SK-N-SH (cell line): Measurements from ENCODE around the gene ZNF79. TPM values are rescaled to one million over a fixed set of nuclear protein-coding genes. Genes with fewer than 3 reads are reported as not detected.

Experiments used
- CTCF ChIA-PET: fragments of 300-600, 350-600 bp; formaldehyde crosslinking; extraction: SDS; loops from one replicate; lab custom pipeline; 2021; lab: Yijun Ruan, JAX
- POLR2A ChIA-PET: fragments of 350-600 bp; sonication (Branson Sonifier 250); formaldehyde crosslinking; extraction: SDS; loops from one replicate; lab custom pipeline; 2020; ENCODE audit warnings: antibody characterized with exemption, inconsistent platforms; lab: Yijun Ruan, JAX
- DNase-seq: peaks from one replicate; pipeline ENCODE4 v3.0.0; 2012
- H2AFZ ChIP-seq: fragments of 200-600 bp; sonication (generic); 2 replicates; pipeline ENCODE4 v1.8.1; 2016; ENCODE audit warnings: antibody characterized with exemption, mild to moderate bottlenecking, low read depth
- H3F3A ChIP-seq: fragments of 200-600 bp; sonication (generic); replicated peaks from 2 replicates; pipeline ENCODE3; 2016; ENCODE audit warnings: antibody characterized with exemption, mild to moderate bottlenecking; ENCODE audit not compliant: insufficient read depth
- H3K27ac ChIP-seq, 2 experiments: fragments of 200-500 bp in 1 of 2; fragments of 200-600 bp in 1 of 2; sonication (Bioruptor generic) in 1 of 2; sonication (generic), shearing (Covaris generic) in 1 of 2; 2 replicates each; pipeline versions ENCODE4 v1.5.1 to v1.6.1; 2014 to 2016; ENCODE audit warnings: low read depth in 2 of 2, inconsistent platforms in 1 of 2, low read length in 1 of 2, mild to moderate bottlenecking in 1 of 2, mixed read lengths in 1 of 2
- H3K27me3 ChIP-seq: fragments of 200-600 bp; sonication (generic), shearing (Covaris generic); 2 replicates; pipeline ENCODE4 v1.6.1; 2016; ENCODE audit warnings: mixed run types; ENCODE audit not compliant: insufficient read depth
- H3K36me3 ChIP-seq, 2 experiments: fragments of 200-500 bp in 1 of 2; fragments of 200-600 bp in 1 of 2; sonication (Bioruptor generic) in 1 of 2; sonication (generic) in 1 of 2; replicated peaks in 1 of 2; 2 replicates each; pipeline versions ENCODE3 to v1.5.1; 2014 to 2016; ENCODE audit warnings: low read length in 1 of 2, mild to moderate bottlenecking in 1 of 2; ENCODE audit not compliant: insufficient read depth in 2 of 2, control insufficient read depth in 1 of 2
- H3K4me1 ChIP-seq, 2 experiments: fragments of 200-500 bp in 1 of 2; fragments of 200-600 bp in 1 of 2; sonication (Bioruptor generic) in 1 of 2; sonication (generic), shearing (Covaris generic) in 1 of 2; 2 replicates each; pipeline versions ENCODE4 v1.5.1 to v1.6.1; 2014 to 2016; ENCODE audit warnings: low read depth in 1 of 2, low read length in 1 of 2, mixed run types in 1 of 2; ENCODE audit not compliant: insufficient read depth in 2 of 2, control insufficient read depth in 1 of 2
- H3K4me2 ChIP-seq: fragments of 200-600 bp; sonication (generic), shearing (Covaris generic); 2 replicates; pipeline ENCODE4 v1.6.1; 2017; ENCODE audit warnings: mixed run types
- H3K4me3 ChIP-seq, 2 experiments: fragments of 200-500 bp in 1 of 2; fragments of 200-600 bp in 1 of 2; sonication (Bioruptor generic) in 1 of 2; sonication (generic), shearing (Covaris generic) in 1 of 2; 2 replicates each; pipeline versions ENCODE4 v1.5.1 to v1.8.1; 2014 to 2016; ENCODE audit warnings: low read depth in 2 of 2, inconsistent platforms in 1 of 2, low read length in 1 of 2, mild to moderate bottlenecking in 1 of 2, mixed read lengths in 1 of 2, moderate library complexity in 1 of 2
- H3K79me2 ChIP-seq: fragments of 200-600 bp; sonication (generic); 2 replicates; pipeline ENCODE4 v1.8.1; 2017; ENCODE audit warnings: mild to moderate bottlenecking; ENCODE audit not compliant: insufficient read depth
- H3K9ac ChIP-seq: fragments of 200-600 bp; sonication (generic); 2 replicates; pipeline ENCODE4 v1.6.1; 2017; ENCODE audit warnings: mixed run types
- H3K9me2 ChIP-seq: fragments of 200-600 bp; sonication (generic); 2 replicates; pipeline ENCODE4 v1.6.1; 2017; ENCODE audit warnings: mixed run types
- H3K9me3 ChIP-seq: fragments of 200-600 bp; sonication (generic); 2 replicates; pipeline ENCODE4 v1.6.1; 2017; ENCODE audit warnings: mixed run types, mild to moderate bottlenecking, moderate library complexity
- H4K20me1 ChIP-seq: fragments of 200-600 bp; sonication (generic); 2 replicates; pipeline ENCODE4 v1.6.1; 2017; ENCODE audit warnings: mild to moderate bottlenecking, mixed run types; ENCODE audit not compliant: insufficient read depth
- EP300 ChIP-seq, 2 experiments: IDR thresholded peaks; 2 replicates each; pipeline versions ENCODE4 v1.4.0 to v1.6.1; 2012; ENCODE audit warnings: borderline replicate concordance in 1 of 2, low read depth in 1 of 2, low read length in 1 of 2
- GABPA ChIP-seq: IDR thresholded peaks from 2 replicates; pipeline ENCODE4 v1.4.0; 2012; ENCODE audit warnings: low read depth, mild to moderate bottlenecking
- JUND ChIP-seq: IDR thresholded peaks from 2 replicates; pipeline ENCODE4 v1.4.0; 2012
- MXI1 ChIP-seq: IDR thresholded peaks from 2 replicates; pipeline ENCODE4 v1.6.1; 2012; ENCODE audit warnings: mild to moderate bottlenecking, low read depth, low read length, improper control_type of control experiment
- NFIC ChIP-seq: IDR thresholded peaks from 2 replicates; pipeline ENCODE4 v1.4.0; 2012; ENCODE audit warnings: borderline replicate concordance
- RAD21 ChIP-seq: IDR thresholded peaks from 2 replicates; pipeline ENCODE4 v1.6.1; 2012; ENCODE audit warnings: mild to moderate bottlenecking, low read length
- RCOR1 ChIP-seq: fragments of 150-350 bp; IDR thresholded peaks from 2 replicates; pipeline ENCODE4 v1.6.1; 2017; ENCODE audit warnings: antibody characterized with exemption, low read length
- REST ChIP-seq: IDR thresholded peaks from 2 replicates; pipeline ENCODE4 v1.6.1; 2012; ENCODE audit warnings: mild to moderate bottlenecking, low read depth, low read length, moderate library complexity
- SIN3A ChIP-seq: IDR thresholded peaks from 2 replicates; pipeline ENCODE4 v1.6.1; 2012; ENCODE audit warnings: low read depth, mild to moderate bottlenecking, low read length, moderate library complexity, borderline replicate concordance
- TCF12 ChIP-seq: IDR thresholded peaks from 2 replicates; pipeline ENCODE4 v1.4.0; 2012
- ZBTB33 ChIP-seq: IDR thresholded peaks from 2 replicates; pipeline ENCODE4 v1.4.0; 2012; ENCODE audit warnings: low read depth, borderline replicate concordance
- WGBS: methylation state at CpG from one replicate; pipeline ENCODE4 v1.1.6; 2017; ENCODE audit warnings: low lambda C conversion rate; 5-methylcytosine and 5-hydroxymethylcytosine counted together
- polyA plus RNA-seq, 3 experiments: library from polyadenylated mRNA; depleted of rRNA; stranded (reverse); fragments of >200 nt; gene quantifications; 2 replicates each; pipeline ENCODE4 v1.2.3, GENCODE V29; 2012

The ZNF79 gene
- polyA plus RNA-seq, 1 of the 3 experiments (the other 2 are of a cell fraction) = 4.6 TPM

- TF ChIP-seq REST = no peak
- TF ChIP-seq NFIC = no peak
- no peak; the same call in 1 of the 2 replicates for TF ChIP-seq SIN3A
Measured at GRCh38 chr9:127451858-127452656, 27.9 kb downstream of the ZNF79 start (continued).

- peaks cover 56% of the 10 kb centered on the region for H3K79me2 ChIP-seq
- peak overlapping the region; percentile 77 to 95; a peak in 3 of 4 replicates for H3K27ac ChIP-seq
- TF ChIP-seq TCF12 (peak; percentile 33; the same call in 1 of the 2 replicates), EP300 (IDR thresholded peaks at IDR 0.05; ENCODE audit: borderline replicate concordance in 1 of 2, low read depth in 1 of 2, low read length in 1 of 2) (no peak), GABPA (no peak), MXI1 (peak; percentile 50; the same call in 1 of the 2 replicates), ZBTB33 (no peak), JUND (no peak), NFIC (peak; percentile 38), RCOR1 (peak; percentile 46; the same call in 1 of the 2 replicates), RAD21 (no peak)
- peak overlapping the region; percentile 92 to 99 for H3K4me3 ChIP-seq
- H4K20me1 ChIP-seq = peaks cover 33% of the 10 kb centered on the region
- 57% methylated on average over 4 of the region's 4 CpGs for WGBS
- H3K36me3 ChIP-seq = peaks cover 19 to 52% of the 10 kb centered on the region in 2 experiments
- H3K27me3 ChIP-seq = no peaks in the 10 kb centered on the region
- ChIA-PET POLR2A (interaction anchor here (1.8 to 3.2 kb wide), 2 partner anchors 11 to 56 kb away, joined by 6 to 12 read pairs; partner anchors contain the start of gene SLC2A8), CTCF (interaction anchor here (1.0 kb wide), 2 partner anchors 9 to 52 kb away, joined by 3 read pairs; no protein-coding TSS in a partner anchor)
- peak overlapping the region; percentile 95; the same call in 1 of the 2 replicates for H3K9ac ChIP-seq
- H3K4me1 ChIP-seq = peaks cover 5 to 40% of the 10 kb centered on the region in 2 experiments; a peak in 3 of 4 replicates
- peak overlapping the region; percentile 90; the same call in 1 of the 2 replicates for H2AFZ ChIP-seq
- peak; percentile 68 for DNase-seq
- peaks cover 37% of the 10 kb centered on the region for H3F3A ChIP-seq
- H3K4me2 ChIP-seq = peak overlapping the region; percentile 95
- H3K9me2 ChIP-seq = no peaks in the 10 kb centered on the region
- H3K9me3 ChIP-seq = no peaks in the 10 kb centered on the region
Measured at GRCh38 chr9:127452691-127453090, 28.5 kb downstream of the ZNF79 start.
